Spleen (tissue), 11 donors: Measurements from ENCODE around the gene CNOT3. TPM values are rescaled to one million over a fixed set of nuclear protein-coding genes. Genes with fewer than 3 reads are reported as not detected.
A peak's percentile ranks its signal among the peaks of the same experiment; 100 is the strongest.

Source experiments
- DNase-seq: peaks from one replicate; pipeline ENCODE4 v3.0.0-alpha.2; 2020
- H3K27ac ChIP-seq, 8 donors: fragments of 200-600 bp; sonication (generic) in 7 of 8; 1 replicate in 4 of 8; 2 replicates in 4 of 8; pipeline versions ENCODE4 v1.5.0 to v1.8.0; 2016 to 2021; ENCODE audit warnings: inconsistent platforms in 4 of 8, mild to moderate bottlenecking in 4 of 8, moderate library complexity in 1 of 8
- H3K27me3 ChIP-seq, 7 donors: fragments of 200-600 bp; sonication (generic) in 6 of 7; replicated peaks in 1 of 7; 1 replicate in 4 of 7; 2 replicates in 3 of 7; pipeline versions ENCODE4 v1.5.0 to v1.8.0; 2016 to 2021; ENCODE audit warnings: inconsistent platforms in 3 of 7, mild to moderate bottlenecking in 1 of 7
- H3K36me3 ChIP-seq, 6 donors: fragments of 200-600 bp; sonication (generic) in 5 of 6; 1 replicate in 4 of 6; 2 replicates in 2 of 6; pipeline versions ENCODE4 v1.5.0 to v1.8.0; 2016 to 2021; ENCODE audit warnings: inconsistent platforms in 2 of 6
- H3K4me1 ChIP-seq, 6 donors: fragments of 200-600 bp; sonication (generic) in 5 of 6; 1 replicate in 3 of 6; 2 replicates in 3 of 6; pipeline versions ENCODE4 v1.5.0 to v1.8.0; 2016 to 2021; ENCODE audit warnings: inconsistent platforms in 3 of 6
- H3K4me3 ChIP-seq, 8 donors: fragments of 200-600 bp; sonication (generic) in 7 of 8; 1 replicate in 4 of 8; 2 replicates in 4 of 8; pipeline versions ENCODE4 v1.5.0 to v1.8.0; 2016 to 2021; ENCODE audit warnings: inconsistent platforms in 4 of 8, mild to moderate bottlenecking in 4 of 8, moderate library complexity in 2 of 8
- H3K9me3 ChIP-seq, 8 donors: fragments of 200-600 bp; sonication (generic) in 7 of 8; 1 replicate in 4 of 8; 2 replicates in 4 of 8; pipeline versions ENCODE4 v1.5.0 to v1.8.0; 2016 to 2021; ENCODE audit warnings: inconsistent platforms in 4 of 8
- POLR2A ChIP-seq, 3 donors: fragments of 450-650 bp; IDR thresholded peaks; one replicate each; pipeline ENCODE4 v1.5.1; 2017; ENCODE audit warnings: antibody characterized with exemption in 3 of 3, mild to moderate bottlenecking in 1 of 3
- POLR2AphosphoS5 ChIP-seq, 3 donors: sonication (generic); formaldehyde crosslinking; IDR thresholded peaks; one replicate each; pipeline ENCODE4 v1.5.1; 2017; ENCODE audit warnings: antibody characterized with exemption in 3 of 3
- WGBS, 5 donors: extraction: QIAGEN DNeasy Blood & Tissue Kit in 3 of 5; methylation state at CpG; one replicate each; pipeline versions ENCODE4 v1.1.5 to v1.1.7; 2013 to 2018; 5-methylcytosine and 5-hydroxymethylcytosine counted together
- intact Hi-C: fragments of 100-400 bp; cut with DNase I; formaldehyde crosslinking; loops from one replicate; pipeline ENCODE4 v1.15.0; 2023; ENCODE audit warnings: low total_unique reads
- polyA plus RNA-seq, 3 donors: library from polyadenylated mRNA; stranded (reverse); fragments of 200-250 nt; gene quantifications; one replicate each; pipeline ENCODE4 v1.2.1, GENCODE V29; 2013
- total RNA-seq, 7 donors: library from RNA; depleted of rRNA in 3 of 7; stranded (reverse); fragments of >200 nt in 3 of 7; fragmentation: NEBNext Ultra II Directional in 4 of 7; extraction: Animal tissue kit (Norgen Biotek cat#: 25700) in 4 of 7; gene quantifications; one replicate each; pipeline versions ENCODE4 v1.1.0 to v1.2.1, GENCODE V29; 2016 to 2021
- TF ChIP-seq, protein P1 (sequence below), 11 experiments: fragments of 200-600 bp in 7 of 11; fragments of 450-650 bp in 4 of 11; sonication (generic) in 4 of 11; IDR thresholded peaks in 8 of 11; conservative IDR thresholded peaks in 3 of 11; 1 replicate in 7 of 11; 2 replicates in 4 of 11; pipeline versions ENCODE4 v1.4.0 to v1.8.0; 2016 to 2021; ENCODE audit warnings: antibody characterized with exemption in 11 of 11, inconsistent platforms in 4 of 11, mild to moderate bottlenecking in 1 of 11
- donor health status: healthy with polysubstance abuse.
- donor health status: DM: no; HTN: no; CAD: no; lungs with moderate emphysema.
- donor health status: DM: no; HTN: no; CAD: no.
- donor health status: Bipolar disorder and iron deficiency.
- donor health status: healthy.
- donor health status: DM: no; HTN: no; CAD: no.
- donor health status: DM: yes; HTN: yes; CAD: no.

Gene CNOT3
- total and polyA plus RNA-seq, 10 donors: 17.7 to 56.1 (median 42.8) TPM

DNA sequence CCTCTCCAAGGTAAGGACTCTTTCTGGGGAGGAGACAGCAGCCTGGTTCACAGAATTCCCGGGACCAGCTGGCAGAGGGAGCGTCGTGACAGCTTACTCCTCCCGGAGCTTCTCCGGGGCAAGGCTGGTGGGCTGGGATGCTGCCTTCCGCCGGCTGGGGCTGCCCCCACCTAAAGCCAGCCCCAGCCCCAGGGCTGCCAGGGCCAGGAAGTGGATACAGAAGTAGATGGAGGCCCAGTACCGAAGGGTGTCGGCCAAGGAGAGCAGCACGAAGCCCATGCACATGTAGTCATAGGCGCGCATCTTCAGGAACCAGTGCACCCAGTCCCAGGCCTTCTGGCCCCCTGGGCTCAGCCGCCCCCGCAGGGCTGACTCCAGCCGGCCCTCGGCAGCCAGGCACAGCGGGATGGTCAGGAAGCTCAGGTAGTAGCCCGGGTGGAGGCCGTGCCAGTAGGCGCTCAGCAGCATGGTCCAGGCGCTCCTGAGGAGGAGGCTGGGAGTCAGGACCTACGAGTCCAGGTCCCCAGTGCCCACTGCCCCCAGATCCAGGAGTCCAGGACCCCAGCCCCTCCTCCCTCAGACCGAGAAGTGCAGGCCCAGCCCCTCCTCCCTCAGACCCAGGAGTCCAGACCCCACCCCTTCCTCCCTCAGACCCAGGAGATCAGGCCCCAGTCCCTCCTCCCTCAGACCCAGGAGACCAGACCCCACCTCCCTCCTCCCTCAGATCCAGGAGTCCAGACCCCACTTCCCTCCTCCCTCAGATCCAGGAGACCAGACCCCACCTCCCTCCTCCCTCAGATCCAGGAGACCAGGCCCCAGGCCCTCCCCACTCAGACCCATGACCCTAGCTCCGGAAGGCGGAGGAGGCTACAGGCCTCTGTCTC lies 36.6 kb downstream of the CNOT3 start:
- Histone ChIP-seq H3K4me3 (no peak overlapping the region), H3K36me3 (peaks cover 0 to 50% (median 7%) of the 10 kb centered on the region in 6 donors), H3K27me3 (peaks cover 0 to 20% (median 0%) of the 10 kb centered on the region in 7 donors), H3K27ac (no peak overlapping the region), H3K4me1 (peaks cover 5 to 21% (median 14%) of the 10 kb centered on the region in 6 donors), H3K9me3 (no peaks in the 10 kb centered on the region)
- TF ChIP-seq POLR2AphosphoS5 (IDR thresholded peaks at IDR 0.05) (no peak), POLR2A (IDR thresholded peaks at IDR 0.05) (no peak)
- TF ChIP-seq, protein P1, sequence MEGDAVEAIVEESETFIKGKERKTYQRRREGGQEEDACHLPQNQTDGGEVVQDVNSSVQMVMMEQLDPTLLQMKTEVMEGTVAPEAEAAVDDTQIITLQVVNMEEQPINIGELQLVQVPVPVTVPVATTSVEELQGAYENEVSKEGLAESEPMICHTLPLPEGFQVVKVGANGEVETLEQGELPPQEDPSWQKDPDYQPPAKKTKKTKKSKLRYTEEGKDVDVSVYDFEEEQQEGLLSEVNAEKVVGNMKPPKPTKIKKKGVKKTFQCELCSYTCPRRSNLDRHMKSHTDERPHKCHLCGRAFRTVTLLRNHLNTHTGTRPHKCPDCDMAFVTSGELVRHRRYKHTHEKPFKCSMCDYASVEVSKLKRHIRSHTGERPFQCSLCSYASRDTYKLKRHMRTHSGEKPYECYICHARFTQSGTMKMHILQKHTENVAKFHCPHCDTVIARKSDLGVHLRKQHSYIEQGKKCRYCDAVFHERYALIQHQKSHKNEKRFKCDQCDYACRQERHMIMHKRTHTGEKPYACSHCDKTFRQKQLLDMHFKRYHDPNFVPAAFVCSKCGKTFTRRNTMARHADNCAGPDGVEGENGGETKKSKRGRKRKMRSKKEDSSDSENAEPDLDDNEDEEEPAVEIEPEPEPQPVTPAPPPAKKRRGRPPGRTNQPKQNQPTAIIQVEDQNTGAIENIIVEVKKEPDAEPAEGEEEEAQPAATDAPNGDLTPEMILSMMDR (IDR thresholded peaks at IDR 0.05 in 8 of 11, conservative IDR thresholded peaks at IDR 0.05 in 3 of 11): no peak
- DNase-seq: no peak
- WGBS, 5 donors: 75 to 82% (median 79%) methylated on average over 16 to 25 of the region's 25 CpGs
- intact Hi-C loops: no loop called here

DNA sequence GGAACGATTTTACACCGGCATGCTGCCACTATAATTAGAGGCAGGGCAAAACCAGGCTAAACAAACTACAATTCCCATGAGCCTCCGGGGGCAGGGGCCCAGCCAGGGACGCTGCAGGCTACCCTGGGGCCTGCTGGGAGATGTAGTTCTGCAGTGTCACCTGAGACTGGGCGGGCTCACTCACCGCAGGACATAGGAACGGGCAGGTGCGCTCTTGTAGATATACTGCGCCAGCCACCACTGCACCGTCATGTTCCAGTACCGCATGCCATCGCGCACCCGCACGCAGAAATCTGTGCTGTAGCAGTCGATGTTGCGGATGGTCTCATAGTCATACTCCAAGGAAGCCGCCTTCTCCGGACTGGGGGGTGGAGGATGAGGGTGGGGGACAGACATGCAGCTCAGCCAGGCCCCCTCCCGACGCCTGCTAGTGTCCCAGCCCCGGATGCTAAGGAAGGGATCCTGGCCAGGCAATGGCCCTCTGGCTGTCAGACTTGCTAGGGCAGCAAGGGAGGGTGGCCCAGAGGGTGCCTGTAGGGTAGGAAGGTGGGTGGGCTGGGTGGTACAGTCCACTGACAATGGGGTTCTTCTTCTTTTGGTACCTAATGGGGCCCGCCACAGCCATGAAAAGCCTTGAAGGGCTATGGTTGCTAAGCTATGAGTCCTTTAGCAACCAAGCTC lies 41.2 kb downstream of the CNOT3 start:
- DNase-seq: peak; percentile 78
- H3K4me1 ChIP-seq: peaks cover 0 to 7% (median 4%) of the 10 kb centered on the region in 6 donors
- peaks cover 0 to 90% (median 18%) of the 10 kb centered on the region in 6 donors for H3K36me3 ChIP-seq
- intact Hi-C loops: no loop called here
- H3K4me3 ChIP-seq: no peak overlapping the region
- no peak overlapping the region for H3K27ac ChIP-seq
- TF ChIP-seq POLR2A (IDR thresholded peaks at IDR 0.05) (no peak), POLR2AphosphoS5 (IDR thresholded peaks at IDR 0.05) (peak in 2 of 3 donors; percentile 22 to 59)
- TF ChIP-seq, protein P1 (IDR thresholded peaks at IDR 0.05 in 8 of 11, conservative IDR thresholded peaks at IDR 0.05 in 3 of 11): no peak
- 85 to 92% (median 89%) methylated on average over 20 to 23 of the region's 23 CpGs for WGBS, 5 donors
- peaks cover 0 to 6% (median 0%) of the 10 kb centered on the region in 7 donors for H3K27me3 ChIP-seq
- no peaks in the 10 kb centered on the region for H3K9me3 ChIP-seq

DNA sequence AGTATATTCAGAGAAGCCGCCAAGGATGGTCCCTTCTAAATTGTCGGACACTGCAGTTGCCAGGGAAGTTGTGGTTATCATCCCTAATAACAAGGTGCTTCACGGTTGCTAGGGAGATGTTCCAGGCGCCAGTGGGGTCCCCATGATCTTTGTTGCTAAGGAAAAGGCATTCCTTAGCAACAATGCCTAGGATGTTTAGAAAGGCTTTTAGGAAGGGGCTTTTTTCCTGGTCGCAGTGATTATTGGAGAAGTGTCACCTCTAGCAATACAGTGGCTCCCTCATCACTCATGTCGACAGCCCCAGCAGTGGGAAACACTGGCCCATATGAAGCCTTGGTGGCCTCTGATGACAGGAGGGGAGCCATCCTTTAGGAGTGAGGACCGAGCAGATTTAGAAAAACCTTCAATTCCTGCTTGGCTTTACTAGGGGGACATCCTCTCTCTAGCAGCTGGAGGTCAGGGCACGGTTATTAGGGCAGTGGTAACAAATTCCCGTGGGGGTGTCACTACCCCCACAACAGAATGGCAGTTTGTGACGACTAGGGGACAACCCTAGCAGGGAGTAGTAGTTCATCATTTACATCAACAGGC lies 41.8 kb downstream of the CNOT3 start:
- TF ChIP-seq POLR2A (IDR thresholded peaks at IDR 0.05): no peak
- TF ChIP-seq POLR2AphosphoS5 (IDR thresholded peaks at IDR 0.05): no peak
- TF ChIP-seq, protein P1 (IDR thresholded peaks at IDR 0.05 in 8 of 11, conservative IDR thresholded peaks at IDR 0.05 in 3 of 11): no peak
- no peak for DNase-seq
- H3K27ac ChIP-seq: no peak overlapping the region
- H3K4me1 ChIP-seq: peaks cover 0 to under 1% (median 0%) of the 10 kb centered on the region in 6 donors
- no peaks in the 10 kb centered on the region for H3K9me3 ChIP-seq
- no peaks in the 10 kb centered on the region for H3K27me3 ChIP-seq
- WGBS, 5 donors: 86 to 95% (median 86%) methylated on average over 9 to 10 of the region's 10 CpGs
- intact Hi-C loops: no loop called here
- peaks cover 0 to 90% (median 18%) of the 10 kb centered on the region in 6 donors for H3K36me3 ChIP-seq
- H3K4me3 ChIP-seq: no peak overlapping the region
